K562 (cell line): ENCODE data around the gene ENG. TPM values are rescaled to one million over a fixed set of nuclear protein-coding genes. Genes with fewer than 3 reads are reported as not detected.

ENCODE experiments used
- ATAC-seq: fragments of 200-7000 bp; cut with Tn5 transposase; 3 replicates; pipeline ENCODE4 v1.9.1; 2020; ENCODE audit warnings: moderate library complexity
- BruUV-seq: library from RNA; stranded (reverse); fragments of 400-500 nt; replicated peaks from 2 replicates; lab custom pipeline; 2021; lab: Mats Ljungman, UMichigan
- CTCF ChIA-PET: fragments of 300-600 bp; formaldehyde crosslinking; extraction: SDS; loops from one replicate; lab custom pipeline; 2021; ENCODE audit warnings: low intra/inter-chr PET ratio; lab: Yijun Ruan, JAX
- POLR2A ChIA-PET: fragments of 300-600, 350-650 bp; sonication (Branson Sonifier 250); formaldehyde crosslinking; extraction: SDS; loops from one replicate; lab custom pipeline; 2021; ENCODE audit warnings: antibody characterized with exemption, inconsistent platforms; lab: Yijun Ruan, JAX
- DNase-seq, 4 experiments: peaks; one replicate each; pipeline versions ENCODE4 v3.0.0 to v3.0.0-alpha.2; 2011 to 2018; ENCODE audit warnings: low spot score in 3 of 4, mixed read lengths in 3 of 4; ENCODE audit errors: extremely low read depth in 1 of 4
- FAIRE-seq: peaks from 2 replicates; lab custom pipeline; 2011; peaks lifted over from hg19 to GRCh38; lab: Jason Lieb, UNC
- H2AFZ ChIP-seq: 2 replicates; pipeline ENCODE4 v1.6.0; 2011; ENCODE audit warnings: low read depth, low read length, control low read depth, inconsistent platforms
- H3K27ac ChIP-seq: fragments of 200-600 bp; 3 replicates; pipeline ENCODE4 v1.8.0; 2011; ENCODE audit warnings: low read depth, mild to moderate bottlenecking, control low read depth, inconsistent platforms, low read length, moderate library complexity, mixed read lengths; ENCODE audit errors: extremely low read depth
- H3K27me3 ChIP-seq, 2 experiments: fragments of 300-600 bp in 1 of 2; 2 replicates in 1 of 2; 3 replicates in 1 of 2; pipeline versions ENCODE4 v1.6.0 to v1.8.0; 2011; ENCODE audit warnings: inconsistent platforms in 2 of 2, low read length in 2 of 2, mild to moderate bottlenecking in 1 of 2, mixed read lengths in 1 of 2, moderate library complexity in 1 of 2; ENCODE audit not compliant: control insufficient read depth in 2 of 2, insufficient read depth in 2 of 2
- H3K36me3 ChIP-seq: fragments of 300-600 bp; 3 replicates; pipeline ENCODE4 v1.8.0; 2011; ENCODE audit warnings: mild to moderate bottlenecking, low read length, inconsistent platforms; ENCODE audit not compliant: control insufficient read depth, insufficient read depth
- H3K4me1 ChIP-seq, 2 experiments: fragments of 200-600 bp in 1 of 2; replicated peaks in 1 of 2; 2 replicates in 1 of 2; 3 replicates in 1 of 2; pipeline versions ENCODE4 v1.5.1 to v1.8.0; 2011; ENCODE audit warnings: inconsistent platforms in 2 of 2, low read length in 2 of 2, mild to moderate bottlenecking in 1 of 2, mixed read lengths in 1 of 2, moderate library complexity in 1 of 2; ENCODE audit not compliant: control insufficient read depth in 2 of 2, insufficient read depth in 2 of 2
- H3K4me2 ChIP-seq: 2 replicates; pipeline ENCODE4 v1.6.1; 2011; ENCODE audit warnings: low read length, control low read depth, inconsistent platforms, mixed read lengths; ENCODE audit not compliant: insufficient read depth
- H3K4me3 ChIP-seq: fragments of 200-600 bp; sonication (generic), shearing (Covaris generic); 2 replicates; pipeline ENCODE4 v1.5.1; 2016; ENCODE audit warnings: control low read depth, inconsistent platforms
- H3K79me2 ChIP-seq: fragments of 200-600 bp; 3 replicates; pipeline ENCODE4 v1.8.0; 2011; ENCODE audit warnings: low read length, inconsistent platforms; ENCODE audit not compliant: control insufficient read depth, insufficient read depth
- H3K9ac ChIP-seq, 2 experiments: 2 replicates each; pipeline versions ENCODE4 v1.6.0 to v1.6.1; 2011; ENCODE audit warnings: low read depth in 2 of 2, low read length in 2 of 2, control low read depth in 1 of 2, inconsistent platforms in 1 of 2, mild to moderate bottlenecking in 1 of 2, mixed read lengths in 1 of 2; ENCODE audit not compliant: insufficient read depth in 1 of 2
- H3K9me1 ChIP-seq: one replicate; pipeline ENCODE4 v1.6.0; 2011; ENCODE audit warnings: inconsistent platforms, mild to moderate bottlenecking, low read length, moderate library complexity; ENCODE audit not compliant: control insufficient read depth, insufficient read depth
- H3K9me3 ChIP-seq: replicated peaks from 2 replicates; pipeline ENCODE4 v1.5.1; 2011; ENCODE audit warnings: low read depth, low read length, inconsistent platforms; ENCODE audit not compliant: control insufficient read depth, insufficient read depth
- H4K20me1 ChIP-seq: replicated peaks from 2 replicates; pipeline ENCODE4 v1.6.1; 2011; ENCODE audit warnings: low read length, inconsistent platforms, mixed read lengths; ENCODE audit not compliant: control insufficient read depth, insufficient read depth
- CREM ChIP-seq: IDR thresholded peaks from 2 replicates; pipeline ENCODE4 v1.6.1; 2014; ENCODE audit warnings: antibody characterized with exemption, low read depth
- EWSR1 ChIP-seq: fragments of 450-650 bp; IDR thresholded peaks from 2 replicates; pipeline ENCODE4 v1.6.1; 2018; ENCODE audit warnings: borderline replicate concordance, mild to moderate bottlenecking, low read depth, moderate library complexity; ENCODE audit not compliant: partially characterized antibody
- RBM25 ChIP-seq: fragments of 200-400 bp; formaldehyde crosslinking; IDR thresholded peaks from 2 replicates; pipeline ENCODE4 v1.6.1; 2018; ENCODE audit warnings: low read length, low read depth, moderate library complexity; ENCODE audit not compliant: severe bottlenecking
- REST ChIP-seq, 2 experiments: fragments of 450-650 bp; formaldehyde crosslinking in 1 of 2; IDR thresholded peaks; 2 replicates each; pipeline versions ENCODE4 v1.4.0 to v1.6.1; 2014 to 2020; ENCODE audit warnings: mild to moderate bottlenecking in 2 of 2, borderline replicate concordance in 1 of 2, low read depth in 1 of 2
- SAFB2 ChIP-seq: fragments of 200-400 bp; formaldehyde crosslinking; IDR thresholded peaks from 2 replicates; pipeline ENCODE4 v1.6.1; 2018; ENCODE audit warnings: borderline replicate concordance, low read length, low read depth, moderate library complexity; ENCODE audit not compliant: severe bottlenecking
- ZNF121 ChIP-seq: sonication (generic); formaldehyde crosslinking; conservative IDR thresholded peaks from 2 replicates; pipeline ENCODE4 v1.8.0; 2022; ENCODE audit warnings: missing genetic modification reagents
- ZNF740 ChIP-seq, 3 experiments: fragments of 200-800 bp in 1 of 3; sonication (Bioruptor generic) in 1 of 3; sonication (generic) in 1 of 3; formaldehyde crosslinking in 1 of 3; IDR thresholded peaks; 2 replicates each; pipeline versions ENCODE4 v1.6.1 to v1.8.0; 2016 to 2022; ENCODE audit warnings: mild to moderate bottlenecking in 2 of 3, missing compliant biosample characterization in 2 of 3, missing genetic modification characterization in 2 of 3, missing genetic modification reagents in 1 of 3
- WGBS: fragments of 100-300 bp; shearing (Covaris generic); methylation state at CpG from one replicate; pipeline ENCODE4 v1.1.6; 2016; ENCODE audit warnings: low coverage, mixed read lengths; ENCODE audit not compliant: insufficient coverage; ENCODE audit errors: missing lambda C conversion rate; 5-methylcytosine and 5-hydroxymethylcytosine counted together
- in situ Hi-C: fragments of 300-500 bp; cut with MboI; formaldehyde crosslinking; loops from 4 replicates; pipeline ENCODE4 v1.15.0; 2018; ENCODE audit warnings: inconsistent platforms, mixed read lengths
- intact Hi-C: fragments of 100-400 bp; cut with micrococcal nuclease; formaldehyde crosslinking; loops from 2 replicates; pipeline ENCODE4 v1.14.2; 2022
- polyA plus RNA-seq, 8 experiments: library from polyadenylated mRNA; depleted of rRNA in 4 of 8; stranded (reverse) in 5 of 8; unstranded in 3 of 8; fragments of >200 nt; fragmentation: Nextera tagmentation in 2 of 8; fragmentation: Illumina TruSeq in 1 of 8; extraction: Ambion mirVana in 2 of 8; extraction: Trizol in 1 of 8; gene quantifications; 2 replicates each; pipeline versions ENCODE4 v1.2.1 to v1.2.3, GENCODE V29; 2011 to 2014; ENCODE audit warnings: inconsistent platforms in 1 of 8, missing spikeins in 1 of 8
- total RNA-seq, 7 experiments: library from RNA; depleted of rRNA in 6 of 7; stranded (reverse); fragments of >200 nt in 6 of 7; fragmentation: Illumina TruSeq in 2 of 7; extraction: Trizol in 2 of 7; gene quantifications; 2 replicates each; pipeline versions ENCODE4 v1.2.1 to v1.2.3, GENCODE V29; 2011 to 2021; ENCODE audit warnings: low replicate concordance in 1 of 7

The ENG gene
- total and polyA plus RNA-seq, 9 of the 15 experiments (the other 6 are each of a cell fraction or from before 2014, with no cell fraction given): 0.04 to 0.40 (median 0.14) TPM; not detected in 1

- TF ChIP-seq CREM (no peak), RBM25 (no peak), SAFB2 (no peak), ZNF740 (CRISPR knock-in tag; IDR thresholded peaks at IDR 0.05) (no peak), ZNF740 (tag; IDR thresholded peaks at IDR 0.05) (no peak), EWSR1 (no peak)
These were observed 21.0 kb upstream of the ENG start (continued) for GRCh38 chr9:127875306-127875966.

GRCh38 chr9:127874301-127875221, 20.1 kb upstream of the ENG start:
- POLR2A ChIA-PET: interaction anchor here (0.7 to 2.4 kb wide), 3 partner anchors 12 to 89 kb away, joined by 3 to 9 read pairs (median 3); partner anchors contain the start of gene CDK9
- H3K79me2 ChIP-seq: peaks cover 12% of the 10 kb centered on the region; the same call in 2 of the 3 replicates
- TF ChIP-seq ZNF121 (CRISPR knock-in tag) (no peak), REST (IDR thresholded peaks at IDR 0.05; ENCODE audit: borderline replicate concordance) (no peak), REST (CRISPR knock-in tag; IDR thresholded peaks at IDR 0.05; ENCODE audit: low read depth) (no peak)

More at GRCh38 chr9:127874301-127875221, 20.1 kb upstream of the ENG start:
- CTCF ChIA-PET: no interaction called here
- DNase-seq (no peak), FAIRE-seq (no peak), ATAC-seq (no peak)
- H3K4me1 ChIP-seq: peaks cover 20 to 61% of the 10 kb centered on the region in 2 experiments; a peak in 4 of 5 replicates
- in situ Hi-C loops (loop anchor here (5.0 to 10.0 kb wide), 5 partner anchors 38 to 372 kb away; partner anchors contain the start of gene TOR2A), intact Hi-C loops (loop anchor here (5.0 to 10.0 kb wide), 2 partner anchors 72 to 280 kb away; partner anchors contain the start of gene FPGS)
- H3K4me3 ChIP-seq: no peak overlapping the region
- no peak overlapping the region for H3K4me2 ChIP-seq
- 91% methylated on average over 15 of the region's 19 CpGs for WGBS
- H3K36me3 ChIP-seq: peaks cover 5% of the 10 kb centered on the region; the same call in 1 of the 3 replicates
- peak overlapping the region in 1 of 2 experiments; percentile 69; a peak in 2 of 4 replicates for H3K9ac ChIP-seq
- no peaks in the 10 kb centered on the region for H3K27me3 ChIP-seq
- no peaks in the 10 kb centered on the region for H4K20me1 ChIP-seq
- no peak overlapping the region for H2AFZ ChIP-seq
- TSS peak; percentile 33 for BruUV-seq
- H3K27ac ChIP-seq: no peak overlapping the region
- H3K9me3 ChIP-seq: no peaks in the 10 kb centered on the region
- H3K9me1 ChIP-seq: no peaks in the 10 kb centered on the region
